ENCODE results near the gene CDK11A. TPM values are rescaled to one million over a fixed set of nuclear protein-coding genes. Genes with fewer than 3 reads are reported as not detected.
"Not testable (repeated sequence)": the region's sequence is repeated elsewhere in the genome, so short reads cannot be mapped to it uniquely, and the experiment has no call there.

The CDK11A gene
- total RNA-seq, 1 donor from 2014 or later = 59.4 TPM

- H3K27ac Mint-ChIP-seq = peak overlapping the region; percentile 84
- TF ChIP-seq CTCF (IDR thresholded peaks at IDR 0.05; ENCODE audit: unreplicated experiment) = peak; percentile 34
- peaks cover 4% of the 10 kb centered on the region for H3K36me3 Mint-ChIP-seq (ENCODE audit: insufficient read depth)
- H3K4me1 Mint-ChIP-seq (ENCODE audit: low read depth) = peaks cover 9% of the 10 kb centered on the region
- no peak overlapping the region for H3K4me3 Mint-ChIP-seq (ENCODE audit: low read depth)
- H3K9me3 Mint-ChIP-seq (ENCODE audit: low read depth) = no peaks in the 10 kb centered on the region
- DNase-seq (ENCODE audit: low spot score, unreplicated experiment) = no peak
- H3K27me3 Mint-ChIP-seq = no peaks in the 10 kb centered on the region
Measured at GRCh38 chr1:1678581-1679380, 45.4 kb downstream of the CDK11A start.

GRCh38 chr1:1677718-1678580 is 46.2 kb downstream of the CDK11A start:
- no peak for TF ChIP-seq CTCF (IDR thresholded peaks at IDR 0.05; ENCODE audit: unreplicated experiment)
- H3K9me3 Mint-ChIP-seq (ENCODE audit: low read depth) = no peaks in the 10 kb centered on the region
- peaks cover 5% of the 10 kb centered on the region for H3K4me1 Mint-ChIP-seq (ENCODE audit: low read depth)
- peak overlapping the region; percentile 84 for H3K27ac Mint-ChIP-seq
- no peaks in the 10 kb centered on the region for H3K27me3 Mint-ChIP-seq
- no peak for DNase-seq (ENCODE audit: low spot score, unreplicated experiment)
- no peak overlapping the region for H3K4me3 Mint-ChIP-seq (ENCODE audit: low read depth)
- H3K36me3 Mint-ChIP-seq (ENCODE audit: insufficient read depth) = peaks cover 4% of the 10 kb centered on the region

GRCh38 chr1:1676087-1676486 is 48.1 kb downstream of the CDK11A start:
- H3K4me3 Mint-ChIP-seq (ENCODE audit: low read depth); H3K4me1 Mint-ChIP-seq (ENCODE audit: low read depth); H3K36me3 Mint-ChIP-seq (ENCODE audit: insufficient read depth); DNase-seq (ENCODE audit: low spot score, unreplicated experiment); H3K27ac Mint-ChIP-seq; H3K9me3 Mint-ChIP-seq (ENCODE audit: low read depth); H3K27me3 Mint-ChIP-seq: not testable (repeated sequence)

GRCh38 chr1:1675218-1675617 is 48.9 kb downstream of the CDK11A start:
- H3K27me3 Mint-ChIP-seq; H3K4me1 Mint-ChIP-seq (ENCODE audit: low read depth); H3K36me3 Mint-ChIP-seq (ENCODE audit: insufficient read depth); H3K4me3 Mint-ChIP-seq (ENCODE audit: low read depth); H3K27ac Mint-ChIP-seq; H3K9me3 Mint-ChIP-seq (ENCODE audit: low read depth); DNase-seq (ENCODE audit: low spot score, unreplicated experiment): not testable (repeated sequence)

GRCh38 chr1:1674806-1675205 is 49.4 kb downstream of the CDK11A start:
- H3K36me3 Mint-ChIP-seq (ENCODE audit: insufficient read depth); H3K27ac Mint-ChIP-seq; H3K4me3 Mint-ChIP-seq (ENCODE audit: low read depth); H3K9me3 Mint-ChIP-seq (ENCODE audit: low read depth); DNase-seq (ENCODE audit: low spot score, unreplicated experiment); H3K27me3 Mint-ChIP-seq; H3K4me1 Mint-ChIP-seq (ENCODE audit: low read depth): not testable (repeated sequence)

- no peaks in the 10 kb centered on the region for H3K27me3 Mint-ChIP-seq
- no peak for DNase-seq (ENCODE audit: low spot score, unreplicated experiment)
- H3K27ac Mint-ChIP-seq = no peak overlapping the region
- TF ChIP-seq CTCF (IDR thresholded peaks at IDR 0.05; ENCODE audit: unreplicated experiment) = no peak
- H3K36me3 Mint-ChIP-seq (ENCODE audit: insufficient read depth) = peaks cover 7% of the 10 kb centered on the region
- no peaks in the 10 kb centered on the region for H3K4me1 Mint-ChIP-seq (ENCODE audit: low read depth)
- no peak overlapping the region for H3K4me3 Mint-ChIP-seq (ENCODE audit: low read depth)
- no peaks in the 10 kb centered on the region for H3K9me3 Mint-ChIP-seq (ENCODE audit: low read depth)
Measured at GRCh38 chr1:1672181-1672965, 51.8 kb downstream of the CDK11A start.

All from progenitor cell of endocrine pancreas (in vitro differentiated cells).